Activated naive CD8-positive, alpha-beta T cell treated with anti-CD3 and anti-CD28 coated beads, Interleukin-2, amount 50 U/mL, for 16 hours (primary cell): Measurements from ENCODE around the gene MMP14.
A peak's percentile ranks its signal among the peaks of the same experiment; 100 is the strongest.
"Not testable (repeated sequence)": the region's sequence is repeated elsewhere in the genome, so short reads cannot be mapped to it uniquely, and the experiment has no call there.

Experiments
- DNase-seq: peaks from one replicate; pipeline ENCODE4 v3.0.0-alpha.2; 2020; ENCODE audit warnings: low read depth, low spot score

The MMP14 gene

DNA sequence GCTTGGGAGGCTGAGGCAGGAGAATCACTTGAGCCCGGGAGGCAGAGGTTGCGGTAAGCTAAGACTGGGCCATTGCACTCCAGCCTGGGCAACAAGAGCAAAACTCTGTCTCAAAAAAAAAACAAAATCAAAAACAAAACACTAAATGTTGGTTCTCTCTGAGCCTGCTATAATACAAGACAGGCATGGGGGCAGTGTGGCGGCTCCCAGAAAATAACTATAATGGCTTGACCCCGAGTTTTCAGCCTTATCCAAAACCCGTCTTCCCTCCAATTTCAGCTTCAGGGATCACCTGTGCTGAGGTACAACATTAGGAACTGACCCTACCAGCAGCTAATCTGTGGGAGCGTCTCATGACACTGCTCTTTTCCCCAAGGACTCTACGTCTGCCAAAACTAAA lies 22.0 kb upstream of the MMP14 start:
- no peak for DNase-seq

DNA sequence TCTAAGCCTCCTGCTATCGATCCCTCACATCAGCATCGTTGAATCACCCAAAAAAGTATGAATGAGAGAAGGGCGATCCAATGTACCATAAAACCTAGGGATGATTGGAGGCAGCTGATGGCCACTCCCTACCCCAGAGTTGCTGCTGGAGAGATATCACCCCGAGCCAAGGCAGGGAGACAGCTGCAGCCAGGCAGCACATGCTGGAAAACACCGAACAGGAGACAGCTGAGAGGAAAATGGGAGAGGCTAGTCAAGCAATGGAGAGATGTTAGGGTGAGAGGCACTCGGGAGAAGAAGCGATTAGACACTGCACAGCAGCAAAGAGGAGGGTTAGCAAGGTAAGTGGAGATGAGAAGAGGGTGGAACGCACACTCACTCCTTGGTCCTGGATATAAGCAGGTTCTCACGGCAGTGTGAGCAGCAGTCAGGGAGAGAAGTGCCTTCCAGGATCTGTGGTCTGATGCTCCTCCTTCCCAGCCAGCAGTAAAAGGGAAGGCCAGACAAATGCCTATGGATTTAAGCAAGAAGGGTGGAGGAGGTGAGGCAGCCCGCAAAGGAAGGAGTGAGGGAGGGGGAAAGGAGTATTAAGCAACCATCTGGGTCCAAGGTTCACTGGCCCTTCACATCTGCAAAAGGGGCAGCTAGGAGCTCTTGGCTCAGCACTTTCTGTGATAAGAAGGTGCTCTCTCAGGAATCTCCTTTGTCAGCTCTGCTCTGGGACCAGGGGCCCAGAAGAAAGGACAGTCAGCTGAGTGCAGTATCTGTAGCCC lies 21.3 kb upstream of the MMP14 start, which contains the start of gene SLC7A7:
Gene SLC7A7 (minus strand): TSS at position 495 of the 773 bp plus-strand sequence. CDS start 2,037 bp downstream, outside the sequence.
- no peak for DNase-seq

DNA sequence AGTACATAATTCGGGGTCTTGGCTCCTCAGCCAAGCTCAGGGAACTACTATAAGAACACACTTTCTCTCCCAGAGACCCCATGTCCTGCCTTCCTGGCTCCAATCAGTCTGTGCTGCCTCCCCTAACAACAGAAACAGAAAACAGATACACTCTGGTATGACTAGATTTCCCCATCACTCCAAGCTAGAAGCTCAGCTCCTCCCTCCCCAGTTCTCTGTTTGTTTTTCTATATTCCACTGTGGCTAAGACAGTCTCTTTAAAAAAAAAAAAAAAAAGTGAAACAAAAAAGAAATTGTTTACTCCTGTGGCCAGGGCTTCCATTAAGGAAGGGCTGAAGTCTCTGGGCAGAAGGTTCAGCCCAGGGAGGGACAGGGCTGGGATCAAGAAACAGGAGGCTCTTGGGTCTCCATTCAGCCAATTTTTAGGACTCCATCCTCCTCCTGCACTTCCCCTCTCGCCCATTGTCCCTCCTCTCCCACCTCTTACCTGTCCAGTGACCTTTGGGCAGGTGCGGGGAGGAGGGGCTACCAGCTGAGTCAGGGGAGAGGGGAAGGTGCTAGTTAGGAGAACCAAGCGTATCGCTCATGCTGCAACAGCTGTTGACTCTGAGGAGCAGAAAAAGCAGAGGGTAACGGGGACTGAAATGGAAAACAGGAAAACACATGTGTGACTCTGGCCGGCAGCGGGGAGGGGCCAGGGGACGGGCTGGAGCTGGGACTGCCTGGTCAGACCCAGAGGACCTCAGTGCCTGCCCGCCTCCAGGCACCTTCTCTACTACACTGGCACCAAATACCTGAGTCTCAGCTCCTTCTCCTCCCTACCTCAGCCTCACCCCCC lies 17.0 kb upstream of the MMP14 start:
- DNase-seq: no peak

DNA sequence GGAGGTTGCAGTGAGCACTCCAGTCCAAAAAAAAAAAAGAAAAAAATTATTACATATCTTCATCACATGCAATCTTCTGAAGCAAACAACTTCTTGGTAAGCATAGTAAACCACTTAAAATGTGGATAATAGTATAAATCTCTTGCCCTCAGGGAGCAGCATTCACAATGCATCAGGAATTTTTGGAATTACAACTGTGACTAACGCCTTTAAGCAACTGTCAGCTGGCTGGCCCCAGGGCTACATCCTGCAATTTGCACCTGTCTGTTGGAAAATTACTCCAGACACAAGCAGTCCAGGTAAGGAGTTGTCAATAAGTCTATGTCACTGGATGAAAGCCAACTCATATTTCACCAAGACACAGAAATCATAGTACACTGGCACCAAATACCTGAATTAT lies 15.7 kb upstream of the MMP14 start:
- no peak for DNase-seq

DNA sequence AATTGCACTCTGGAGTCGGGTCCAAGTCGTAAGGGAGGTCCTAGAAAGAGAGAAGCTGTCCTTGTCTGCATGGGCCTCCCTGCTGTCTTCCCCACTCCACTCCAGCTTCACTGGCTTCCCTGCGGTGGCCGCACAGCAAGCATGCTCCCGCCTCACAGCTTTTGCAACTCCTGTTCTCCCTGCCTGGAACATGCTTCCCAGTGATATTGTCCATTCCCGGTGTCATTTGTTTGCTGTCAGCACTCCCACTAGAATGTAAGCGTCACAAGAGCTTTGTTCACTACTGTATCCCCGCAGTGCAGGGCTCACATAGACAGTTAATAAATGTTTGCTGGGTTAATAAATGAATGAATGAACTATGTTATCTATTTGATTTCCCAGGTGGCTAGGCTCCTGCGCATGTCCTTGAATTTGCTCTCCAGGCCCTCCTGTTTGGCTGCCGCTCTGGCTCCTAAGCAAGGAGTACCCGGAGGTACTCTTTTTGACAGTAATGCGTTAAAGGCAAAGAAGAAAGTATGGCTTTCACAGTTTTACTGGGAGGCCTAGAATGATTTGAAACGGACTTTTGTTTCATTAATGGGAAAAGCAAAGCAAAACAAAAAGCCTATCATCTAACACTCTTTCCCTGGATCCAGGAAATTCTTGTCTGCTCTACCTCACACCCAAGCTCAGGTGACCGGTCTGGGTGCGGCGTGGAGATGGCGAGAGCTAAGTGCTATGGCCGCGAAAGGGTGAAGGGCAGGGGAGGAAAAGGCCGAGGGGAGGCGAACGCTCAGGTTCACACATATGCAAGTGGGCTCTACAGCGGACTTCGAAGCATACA lies 15.0 kb upstream of the MMP14 start:
- DNase-seq: no peak

DNA sequence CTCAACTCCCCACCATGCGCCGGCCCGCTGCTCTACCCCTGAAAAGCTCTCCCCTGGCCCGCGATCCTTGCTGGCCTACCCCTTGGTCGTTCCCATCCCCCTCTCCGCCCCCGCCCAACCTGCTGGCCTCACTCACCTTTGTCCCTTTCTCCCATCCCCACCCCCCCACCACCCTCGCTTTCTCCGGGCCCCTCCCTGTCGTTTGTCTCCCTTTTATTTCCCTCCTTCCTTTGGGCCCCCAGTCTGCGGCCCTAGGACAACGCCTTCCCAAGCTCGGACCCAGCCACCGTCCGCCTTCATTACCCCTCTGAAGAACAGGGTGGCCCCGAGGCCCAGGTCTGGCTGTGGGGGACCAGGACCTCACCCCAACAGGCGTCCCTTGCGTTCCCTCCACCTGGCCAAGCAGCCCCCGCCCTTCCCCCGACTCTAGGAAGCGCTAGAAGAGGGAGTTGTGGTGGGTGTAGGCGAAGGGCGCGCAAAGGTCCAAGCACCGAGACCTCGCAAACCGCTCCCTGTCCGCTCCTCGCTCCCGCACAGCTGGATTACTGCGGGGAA lies 14.3 kb upstream of the MMP14 start:
- DNase-seq: no peak

DNA sequence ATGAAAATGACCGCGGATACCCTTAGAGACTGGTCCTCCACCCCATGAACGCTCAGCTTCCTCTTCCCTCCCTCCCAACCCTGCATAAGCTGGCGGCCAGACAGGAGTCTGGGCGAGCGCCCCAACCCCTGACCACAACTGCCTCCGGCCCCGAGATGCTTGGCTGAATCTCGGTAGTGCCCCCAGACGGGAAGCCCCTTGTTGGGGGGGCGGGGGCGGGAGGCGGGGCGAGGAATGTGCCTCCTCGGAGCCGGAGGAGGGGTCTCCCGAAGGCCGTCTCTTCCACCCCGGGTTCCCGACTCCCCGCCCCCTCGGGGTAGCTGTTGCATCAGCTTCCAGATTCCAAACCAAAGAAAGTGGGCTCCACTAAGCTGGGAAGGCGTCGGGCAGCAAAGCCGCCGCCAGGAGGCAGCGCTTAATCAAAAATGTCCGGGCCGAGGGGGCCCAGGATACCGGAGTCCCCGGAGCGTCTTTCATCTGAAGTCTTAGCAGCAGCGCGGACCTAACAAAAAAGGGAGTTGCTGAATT lies 13.8 kb upstream of the MMP14 start:
- peak; percentile 35 for DNase-seq

DNA sequence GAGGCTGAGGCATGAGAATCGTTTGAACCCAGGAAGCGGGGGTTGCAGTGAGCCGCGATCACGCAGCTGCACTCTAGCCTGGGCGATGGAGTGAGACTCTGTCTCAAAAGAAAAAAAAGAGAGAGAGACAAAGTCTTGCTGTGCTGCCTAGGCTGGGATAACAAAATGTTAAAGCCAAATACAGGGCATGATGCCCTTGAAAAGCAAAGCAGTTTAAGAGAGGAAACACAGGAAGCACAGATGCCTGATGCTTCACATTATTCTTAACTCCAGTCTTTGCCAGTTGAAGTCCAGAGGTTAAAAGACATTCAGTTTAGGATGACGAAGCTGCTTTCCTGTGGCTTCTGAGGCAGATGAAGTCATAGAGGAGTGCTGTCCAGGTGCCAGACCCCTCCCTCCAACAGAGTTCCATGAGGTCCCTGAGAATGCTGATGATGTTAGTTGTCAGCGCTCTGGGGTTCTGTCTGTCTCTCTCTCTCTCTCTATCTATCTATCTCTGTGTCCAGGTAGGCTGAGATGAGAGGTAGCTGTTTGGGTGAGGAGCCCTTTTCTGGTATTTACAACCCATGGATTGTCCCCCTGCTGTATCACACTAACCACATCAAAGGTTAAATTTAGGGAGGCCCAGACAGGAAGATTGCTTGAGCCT lies 11.6 kb upstream of the MMP14 start:
- DNase-seq: no peak

DNA sequence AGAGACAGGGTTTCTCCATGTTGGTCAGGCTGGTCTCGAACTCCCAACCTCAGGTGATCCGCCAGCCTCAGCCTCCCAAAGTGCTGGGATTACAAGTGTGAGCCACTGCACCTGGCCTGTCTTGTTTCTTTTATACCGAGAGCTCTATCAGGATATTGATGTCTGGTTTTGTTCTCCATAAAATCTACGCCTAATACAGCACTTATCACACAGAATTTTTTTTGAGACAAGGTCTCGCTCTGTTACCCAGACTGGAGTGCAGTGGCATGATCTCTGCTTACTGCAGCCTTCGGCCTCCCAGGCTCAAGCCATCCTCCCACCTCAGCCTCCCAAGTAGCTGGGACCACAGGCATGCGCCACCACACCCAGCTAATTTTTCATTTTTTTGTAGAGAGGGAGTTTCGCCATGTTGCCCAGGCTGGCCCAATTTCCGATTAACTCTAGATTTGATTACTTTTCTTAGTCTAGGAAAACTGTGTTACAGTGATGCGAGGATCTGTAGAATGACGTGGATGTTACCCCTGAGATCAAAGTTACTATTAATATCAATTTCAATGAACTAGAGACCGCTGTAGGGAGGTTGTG lies 7.2 kb upstream of the MMP14 start:
- DNase-seq: not testable (repeated sequence)

DNA sequence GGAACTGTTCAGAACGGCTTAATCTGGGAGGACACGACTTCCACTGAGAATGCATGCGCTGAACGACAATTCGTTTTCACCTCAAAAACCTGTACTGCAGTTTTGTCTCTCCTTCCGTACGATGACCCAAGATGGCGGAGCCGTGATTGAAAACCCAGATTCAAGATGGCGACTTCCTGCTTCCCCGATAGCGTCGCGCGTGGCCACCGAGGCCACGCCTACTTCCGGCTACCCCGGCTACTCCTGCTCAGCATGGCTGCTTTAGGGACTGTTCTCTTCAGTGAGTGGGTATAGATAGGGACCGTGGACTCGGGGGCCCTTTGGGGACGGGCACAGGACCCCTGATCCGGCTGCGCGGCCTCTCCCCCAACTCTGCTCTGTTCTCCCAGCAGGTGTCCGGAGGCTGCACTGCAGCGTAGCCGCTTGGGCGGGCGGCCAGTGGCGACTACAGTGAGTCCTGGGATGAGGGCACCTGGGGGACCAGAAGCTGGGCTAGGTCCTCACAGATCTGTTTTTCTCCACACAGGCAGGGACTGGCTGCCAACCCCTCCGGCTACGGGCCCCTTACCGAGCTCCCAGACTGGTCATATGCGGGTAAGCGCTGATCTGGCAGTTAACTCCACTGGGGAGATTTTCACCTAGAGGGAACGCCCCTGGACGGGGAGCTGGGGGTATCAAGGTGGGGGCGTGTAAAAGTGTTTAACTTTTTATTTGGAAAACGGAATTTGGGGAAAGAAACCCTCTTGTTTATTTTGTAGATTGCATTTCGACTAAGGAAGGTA lies 6.5 kb upstream of the MMP14 start, which contains the start of gene MRPL52:
Gene MRPL52 (plus strand): TSS at position 227 of the 782 bp plus-strand sequence. CDS start 26 bp downstream, at position 253.
- peak; percentile 83 for DNase-seq

DNA sequence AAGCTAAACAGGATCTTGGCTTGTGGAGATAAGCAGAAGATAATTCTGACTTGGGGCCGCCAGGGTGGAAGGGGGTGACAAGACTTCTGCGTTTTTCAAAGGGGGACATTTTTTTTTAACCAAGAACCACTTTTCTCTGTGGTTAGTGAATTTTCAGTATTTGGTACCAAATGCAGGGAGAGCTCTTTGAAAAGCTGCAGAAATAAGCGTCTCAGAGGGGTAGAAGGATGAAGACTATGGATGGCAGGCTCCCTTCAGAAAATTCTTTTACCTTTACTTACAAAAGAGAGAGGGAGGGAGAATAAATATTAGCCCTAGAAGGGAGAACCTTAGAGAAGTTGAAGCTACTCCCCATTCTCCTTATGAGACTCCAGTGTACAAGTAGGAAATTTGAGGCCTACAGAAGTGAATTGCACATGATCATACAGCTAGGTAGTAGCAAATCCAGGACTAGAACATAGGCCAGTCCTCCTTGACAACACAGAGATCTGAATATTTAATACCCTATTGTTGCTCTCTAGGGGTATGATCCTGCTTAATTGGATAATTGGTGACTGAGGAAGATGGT lies 5.9 kb upstream of the MMP14 start:
- DNase-seq: no peak

DNA sequence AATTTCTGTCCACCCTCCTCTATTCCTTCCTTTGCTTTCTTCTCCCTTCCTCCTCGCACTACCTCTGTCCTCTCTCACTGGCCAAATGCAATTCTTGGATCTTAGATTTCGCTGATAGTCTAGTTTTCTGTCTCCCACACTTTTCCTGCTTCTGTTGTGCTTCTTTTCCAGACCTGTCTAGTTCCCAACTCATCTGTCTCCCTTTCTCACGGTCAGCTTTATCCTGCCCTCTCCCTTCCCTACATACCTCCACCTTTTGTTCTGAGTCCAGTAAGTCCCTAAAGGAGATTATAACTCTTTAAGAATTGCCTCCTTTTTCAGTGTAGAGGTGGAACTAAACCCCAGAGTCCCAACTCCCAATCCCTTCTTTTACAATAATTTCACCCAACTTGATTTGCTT lies 880 bp upstream of the MMP14 start:
- DNase-seq: no peak

DNA sequence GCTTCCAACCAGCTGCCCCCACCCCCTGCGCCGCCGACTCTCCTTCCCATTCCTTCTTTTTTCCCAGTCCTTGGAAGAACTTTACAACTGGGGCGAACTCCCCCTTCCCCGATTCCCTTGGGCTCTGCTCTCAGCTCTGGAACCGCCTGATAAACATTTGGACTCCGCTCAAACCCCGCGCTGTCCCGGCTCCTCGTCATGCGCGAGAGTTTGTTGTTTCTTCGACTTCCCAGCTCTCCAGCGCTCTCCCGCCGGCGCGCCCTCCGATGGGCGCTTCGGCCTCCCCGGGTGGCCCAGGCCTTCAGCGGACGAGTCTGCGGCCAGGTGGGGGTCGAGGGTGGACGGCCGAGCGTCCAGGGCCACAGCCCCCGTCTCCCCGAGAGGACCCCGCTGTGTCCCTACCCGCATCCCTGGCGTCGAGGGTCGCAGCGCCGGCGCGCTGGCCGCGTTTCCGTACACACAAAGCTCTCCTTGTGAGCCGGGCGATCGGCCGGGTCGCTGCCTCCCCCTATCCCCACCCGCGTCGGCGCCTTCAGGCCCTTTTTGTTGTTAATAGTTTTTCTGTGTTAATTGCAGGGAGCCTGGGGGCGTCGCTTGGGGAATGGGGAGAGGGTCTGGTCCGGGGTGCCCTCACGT lies 847 bp downstream of the MMP14 start:
- no peak for DNase-seq

DNA sequence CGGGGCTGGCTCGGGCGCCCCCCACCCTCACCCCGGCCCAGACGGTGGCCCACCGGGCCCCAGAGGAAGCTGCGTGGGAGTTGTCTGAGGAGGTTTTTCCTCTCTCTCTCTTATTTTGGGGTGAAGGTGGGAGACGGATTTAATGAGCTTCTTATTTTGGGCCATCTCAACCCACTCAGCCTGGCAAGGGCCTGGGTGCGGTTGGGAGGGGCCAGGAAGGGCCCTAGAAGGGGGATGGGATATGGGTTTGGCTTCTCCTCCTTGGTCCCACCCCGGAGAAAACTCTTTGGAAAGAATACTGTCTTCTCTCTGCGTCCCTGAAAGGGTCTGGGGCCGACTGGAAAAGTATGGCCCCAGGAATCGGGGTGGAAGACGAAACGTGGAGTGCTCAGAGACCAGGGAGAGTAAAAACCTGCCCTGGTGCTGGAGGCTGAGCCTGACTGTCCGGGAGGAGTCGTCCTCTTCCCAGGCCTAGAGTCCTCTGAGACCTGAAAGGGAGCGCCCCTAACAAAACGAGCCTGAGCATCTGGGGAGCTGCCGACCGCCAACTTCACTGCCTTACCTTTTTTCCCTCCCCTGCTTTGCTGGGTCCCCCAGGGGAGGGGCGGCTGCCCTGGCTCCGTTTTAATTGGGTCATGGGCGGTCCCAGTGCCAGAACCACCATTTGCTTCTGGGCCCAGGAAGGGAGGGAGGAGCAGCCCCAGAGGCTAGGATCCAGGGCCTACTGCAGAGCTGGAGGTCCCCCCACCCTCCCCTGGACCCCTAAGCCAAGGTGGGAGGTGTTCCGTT lies 1.6 kb downstream of the MMP14 start:
- no peak for DNase-seq

DNA sequence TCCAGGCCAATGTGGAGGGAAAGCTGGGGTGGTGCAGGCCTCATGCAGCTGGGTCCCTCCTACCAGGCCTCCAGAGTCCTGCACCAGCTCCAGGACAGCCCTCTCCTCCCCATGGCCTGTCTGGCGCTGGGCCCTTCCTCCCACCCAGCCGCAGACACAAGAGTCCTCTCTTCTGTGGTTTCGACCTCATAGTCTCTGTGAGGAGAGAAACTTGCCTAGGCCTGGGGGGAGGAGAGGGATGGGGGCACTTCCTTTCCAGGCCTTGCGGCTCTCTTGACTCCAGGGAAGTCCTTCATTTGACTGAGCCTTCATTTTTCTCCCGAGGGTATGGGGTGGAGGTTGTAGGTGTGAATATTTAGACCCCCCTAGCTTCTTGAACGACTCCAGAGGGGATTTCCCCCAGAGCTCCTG lies 2.3 kb downstream of the MMP14 start:
- DNase-seq: no peak

DNA sequence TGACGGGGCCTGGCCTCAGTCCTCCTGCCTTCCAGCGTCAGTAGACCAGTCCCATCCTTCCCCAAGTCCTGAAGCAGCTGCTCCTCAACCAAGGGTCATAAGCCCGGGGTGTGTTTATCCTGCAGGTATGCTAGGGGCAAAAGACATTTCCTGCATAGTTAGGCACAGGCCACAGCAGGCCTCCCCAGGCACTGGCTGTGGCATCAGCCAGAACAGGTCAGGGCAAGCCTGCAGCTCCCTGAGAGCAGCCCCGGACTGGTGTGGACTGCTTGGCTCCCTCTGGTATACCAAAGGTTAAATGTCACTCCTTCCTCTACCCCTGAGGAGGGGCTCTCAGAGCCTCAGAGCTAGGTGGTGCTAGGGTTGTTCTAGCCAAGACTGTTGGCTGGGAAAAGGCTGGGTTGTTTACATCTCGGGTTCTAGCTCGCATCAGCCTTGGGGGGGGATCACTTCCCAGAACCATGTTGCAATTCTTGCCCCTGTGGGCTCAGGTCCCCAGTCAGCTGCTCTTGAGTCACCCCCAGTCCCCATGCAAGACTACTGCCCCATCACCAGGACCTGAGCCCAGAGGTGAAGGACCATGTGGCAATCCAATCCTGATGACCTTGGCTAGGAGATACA lies 2.9 kb downstream of the MMP14 start:
- DNase-seq: no peak

DNA sequence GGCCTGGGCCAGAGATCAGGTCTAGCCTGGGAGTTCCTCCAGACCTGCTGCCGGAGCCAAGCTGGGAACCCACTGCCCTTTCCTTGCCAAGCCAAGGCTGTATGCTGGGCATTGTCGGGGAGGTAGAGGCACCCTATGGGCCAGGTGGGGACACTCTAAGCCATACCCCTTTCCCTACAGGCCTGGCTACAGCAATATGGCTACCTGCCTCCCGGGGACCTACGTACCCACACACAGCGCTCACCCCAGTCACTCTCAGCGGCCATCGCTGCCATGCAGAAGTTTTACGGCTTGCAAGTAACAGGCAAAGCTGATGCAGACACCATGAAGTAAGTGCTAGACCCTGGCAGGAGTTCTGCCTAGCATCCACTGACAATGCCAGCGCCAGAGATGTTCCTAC lies 4.9 kb downstream of the MMP14 start:
- no peak for DNase-seq
